WTC11 (cell line): ENCODE measurements around the gene KLHL29.

Source experiments
- CREB1 ChIP-seq: sonication (generic); formaldehyde crosslinking; IDR thresholded peaks from 2 replicates; pipeline ENCODE4 v1.8.0; 2023; ENCODE audit warnings: mild to moderate bottlenecking, missing genetic modification reagents
- CREM ChIP-seq: sonication (generic); formaldehyde crosslinking; IDR thresholded peaks from 2 replicates; pipeline ENCODE4 v1.8.1; 2022; ENCODE audit warnings: mild to moderate bottlenecking, missing genetic modification reagents, moderate library complexity
- CTCF ChIP-seq: fragments of 200-600 bp; IDR thresholded peaks from 2 replicates; pipeline ENCODE4 v1.8.0; 2022; ENCODE audit warnings: antibody characterized with exemption
- GABPB1 ChIP-seq: sonication (generic); formaldehyde crosslinking; IDR thresholded peaks from 2 replicates; pipeline ENCODE4 v1.8.1; 2023; ENCODE audit warnings: mild to moderate bottlenecking, missing genetic modification reagents
- HMGXB4 ChIP-seq: sonication (generic); formaldehyde crosslinking; IDR thresholded peaks from 2 replicates; pipeline ENCODE4 v1.8.1; 2023; ENCODE audit warnings: mild to moderate bottlenecking, moderate library complexity, missing genetic modification reagents
- JAZF1 ChIP-seq: fragments of 250-450 bp; sonication (Bioruptor Pico); IDR thresholded peaks from 2 replicates; pipeline ENCODE4 v1.9.0; 2021; ENCODE audit warnings: moderate library complexity, mild to moderate bottlenecking, inconsistent platforms
- MXD4 ChIP-seq: fragments of 250-450 bp; sonication (Bioruptor Pico); IDR thresholded peaks from 2 replicates; pipeline ENCODE4 v1.8.0; 2021; ENCODE audit warnings: mild to moderate bottlenecking, moderate library complexity, borderline replicate concordance
- NR2C2 ChIP-seq: sonication (generic); formaldehyde crosslinking; IDR thresholded peaks from 2 replicates; pipeline ENCODE4 v1.8.0; 2022; ENCODE audit warnings: mild to moderate bottlenecking, missing genetic modification reagents
- RORB ChIP-seq: fragments of 250-450 bp; sonication (Bioruptor Pico); IDR thresholded peaks from 2 replicates; pipeline ENCODE4 v1.9.0; 2021; ENCODE audit warnings: mild to moderate bottlenecking
- TEAD4 ChIP-seq: sonication (generic); formaldehyde crosslinking; IDR thresholded peaks from 2 replicates; pipeline ENCODE4 v1.8.0; 2022; ENCODE audit warnings: mild to moderate bottlenecking, missing genetic modification reagents

- TF ChIP-seq CTCF, result no peak
- TF ChIP-seq CREB1 (CRISPR knock-in tag), result no peak
- no peak for TF ChIP-seq JAZF1 (CRISPR knock-in tag)
- no peak for TF ChIP-seq RORB (CRISPR knock-in tag)
- no peak for TF ChIP-seq TEAD4
- no peak for TF ChIP-seq CREM (CRISPR knock-in tag)
- TF ChIP-seq GABPB1 (CRISPR knock-in tag), result no peak
- TF ChIP-seq MXD4, result no peak
- no peak for TF ChIP-seq HMGXB4 (CRISPR knock-in tag)
- no peak for TF ChIP-seq NR2C2
These were observed 97.2 kb downstream of the KLHL29 start for GRCh38 chr2:23482188-23482587.
